ENCODE results near the gene INCENP.

INCENP gene

DNA sequence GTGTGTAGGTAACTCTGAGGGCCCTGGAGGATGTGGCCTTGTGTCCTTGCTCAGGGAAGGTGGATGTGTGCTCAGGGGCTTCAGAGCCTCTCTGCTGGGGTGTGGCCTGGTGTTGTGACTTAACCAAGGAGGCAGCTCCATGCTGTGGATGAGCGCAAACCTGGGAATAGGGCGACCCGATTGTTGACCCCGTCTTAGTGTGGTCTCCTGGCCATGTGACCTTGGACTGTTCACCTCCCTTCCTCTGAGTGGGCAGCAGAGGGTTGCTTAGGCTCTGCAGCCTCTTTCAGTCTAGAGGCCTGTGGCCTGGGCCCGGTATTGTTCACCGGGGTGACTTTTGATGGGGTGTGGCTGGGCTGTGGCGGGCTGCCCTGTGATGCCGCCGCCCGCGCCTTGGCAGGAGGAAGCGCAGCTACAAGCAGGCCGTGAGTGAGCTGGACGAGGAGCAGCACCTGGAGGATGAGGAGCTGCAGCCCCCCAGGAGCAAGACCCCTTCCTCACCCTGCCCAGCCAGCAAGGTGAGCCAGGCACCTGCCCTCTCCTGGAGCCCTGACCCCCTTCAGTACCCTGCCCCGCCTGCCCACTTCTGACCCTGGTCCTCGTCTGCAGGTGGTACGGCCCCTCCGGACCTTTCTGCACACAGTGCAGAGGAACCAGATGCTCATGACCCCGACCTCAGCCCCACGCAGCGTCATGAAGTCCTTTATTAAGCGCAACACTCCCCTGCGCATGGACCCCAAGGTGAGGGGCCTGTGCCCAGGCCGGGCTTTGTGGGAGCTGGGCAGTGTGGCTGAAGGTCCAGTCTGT lies 16.7 kb downstream of the INCENP start:
- in situ Hi-C loops (cut with MboI; ENCODE audit: low sequenced_read_pairs): no loop called here

DNA sequence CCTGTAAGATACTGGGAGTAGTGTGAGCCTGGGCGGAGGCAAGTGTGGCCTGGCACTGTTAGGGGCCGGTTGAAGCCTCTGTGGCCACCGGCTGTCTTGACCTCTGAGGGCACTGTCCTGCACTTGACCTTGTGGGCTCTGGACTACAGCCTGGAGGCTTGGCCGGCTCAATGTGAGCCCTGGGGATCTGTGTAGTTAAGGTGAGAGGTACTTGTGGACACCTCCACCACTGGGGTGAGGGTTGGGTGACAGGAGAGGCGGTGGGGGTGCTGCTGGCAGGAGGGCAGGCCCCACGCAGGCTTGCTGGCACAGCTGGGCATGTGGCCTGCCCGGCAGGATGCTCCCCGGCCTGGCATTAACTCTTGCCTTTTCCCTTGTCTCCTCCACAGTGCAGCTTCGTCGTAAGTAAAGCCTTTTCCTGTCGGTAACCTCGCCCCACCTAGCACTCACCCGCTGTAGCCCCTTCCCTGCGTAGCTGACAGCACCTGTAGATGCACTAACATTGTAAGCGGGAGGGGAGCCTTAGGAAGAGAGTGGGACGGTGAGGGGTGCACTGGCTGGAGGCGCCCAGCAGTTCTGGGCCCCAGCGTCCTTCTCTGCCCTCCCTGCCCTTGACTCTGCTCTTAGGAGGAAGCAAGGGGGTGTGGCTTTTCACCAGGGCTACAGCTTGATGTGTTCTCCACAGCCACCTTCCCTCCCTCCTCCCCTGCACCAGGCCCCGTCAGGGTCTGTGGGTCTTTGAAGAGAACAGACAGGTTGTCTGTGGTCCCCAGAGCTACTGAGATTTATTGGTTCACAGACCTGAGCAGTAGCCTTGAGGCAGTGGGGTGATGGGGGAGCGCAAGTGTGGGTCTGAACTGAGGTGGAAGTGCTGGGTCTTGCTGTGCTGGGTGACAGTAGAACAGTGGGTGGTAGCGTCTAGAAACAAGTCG lies 17.6 kb downstream of the INCENP start:
- in situ Hi-C loops (cut with MboI; ENCODE audit: low sequenced_read_pairs): no loop called here

DNA sequence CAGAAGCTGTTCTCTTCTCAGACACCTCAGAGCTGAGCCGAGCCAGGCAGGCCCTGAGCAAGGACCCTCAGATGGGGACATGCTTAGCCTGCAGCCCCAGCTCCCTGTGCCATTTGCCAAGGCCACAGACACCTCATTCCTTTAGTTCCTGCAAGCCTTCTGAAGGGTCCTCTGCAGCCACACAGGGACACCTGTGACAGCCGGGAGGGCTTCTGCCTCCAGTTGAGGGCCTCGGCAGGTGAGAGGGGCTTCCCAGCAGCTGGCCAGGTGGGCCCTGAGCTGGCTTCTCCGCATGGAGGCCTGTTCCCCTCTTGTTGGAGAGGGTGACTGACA lies 18.2 kb downstream of the INCENP start:
- in situ Hi-C loops (cut with MboI; ENCODE audit: low sequenced_read_pairs): no loop called here

DNA sequence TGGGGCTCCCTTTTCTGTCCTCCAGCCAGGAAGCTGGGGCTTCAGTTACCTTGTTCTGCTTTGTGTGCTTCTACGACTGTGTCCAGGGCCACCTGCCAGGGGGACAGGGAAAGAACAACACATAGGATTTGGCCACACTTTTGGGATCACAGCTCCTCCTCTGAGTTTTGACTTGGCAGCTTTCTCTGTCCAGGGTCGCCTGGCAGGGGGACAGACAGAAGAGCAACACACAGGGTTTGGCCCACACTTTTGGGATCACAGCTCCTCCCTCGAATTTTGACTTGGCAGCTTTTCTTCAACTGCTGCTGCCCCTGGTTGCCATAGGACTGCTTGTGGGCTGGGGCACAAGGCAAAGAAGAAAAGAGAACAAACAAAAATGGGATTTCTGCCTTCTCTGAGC lies 19.1 kb downstream of the INCENP start:
- in situ Hi-C loops (cut with MboI; ENCODE audit: low sequenced_read_pairs): no loop called here

DNA sequence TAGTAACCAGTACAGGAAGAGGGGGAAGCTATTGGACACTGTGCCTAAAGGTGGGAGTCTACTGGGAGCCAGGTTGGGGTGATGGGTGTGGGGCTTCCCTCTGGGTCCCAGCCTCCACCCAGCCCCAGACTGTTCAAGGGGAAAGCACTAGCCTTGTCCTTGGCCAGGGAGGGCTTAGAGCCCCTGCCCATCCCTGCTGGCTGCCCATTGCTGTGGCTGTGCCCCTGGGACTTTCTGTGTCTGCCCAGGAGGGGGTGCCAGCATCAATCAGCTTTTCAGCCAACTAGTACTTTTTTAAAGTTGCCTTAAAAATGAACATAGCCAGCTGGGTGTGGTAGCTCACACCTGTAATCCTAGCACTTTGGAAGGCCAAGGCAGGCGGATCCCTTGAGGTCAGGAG lies 19.9 kb downstream of the INCENP start:
- in situ Hi-C loops (cut with MboI; ENCODE audit: low sequenced_read_pairs): no loop called here

DNA sequence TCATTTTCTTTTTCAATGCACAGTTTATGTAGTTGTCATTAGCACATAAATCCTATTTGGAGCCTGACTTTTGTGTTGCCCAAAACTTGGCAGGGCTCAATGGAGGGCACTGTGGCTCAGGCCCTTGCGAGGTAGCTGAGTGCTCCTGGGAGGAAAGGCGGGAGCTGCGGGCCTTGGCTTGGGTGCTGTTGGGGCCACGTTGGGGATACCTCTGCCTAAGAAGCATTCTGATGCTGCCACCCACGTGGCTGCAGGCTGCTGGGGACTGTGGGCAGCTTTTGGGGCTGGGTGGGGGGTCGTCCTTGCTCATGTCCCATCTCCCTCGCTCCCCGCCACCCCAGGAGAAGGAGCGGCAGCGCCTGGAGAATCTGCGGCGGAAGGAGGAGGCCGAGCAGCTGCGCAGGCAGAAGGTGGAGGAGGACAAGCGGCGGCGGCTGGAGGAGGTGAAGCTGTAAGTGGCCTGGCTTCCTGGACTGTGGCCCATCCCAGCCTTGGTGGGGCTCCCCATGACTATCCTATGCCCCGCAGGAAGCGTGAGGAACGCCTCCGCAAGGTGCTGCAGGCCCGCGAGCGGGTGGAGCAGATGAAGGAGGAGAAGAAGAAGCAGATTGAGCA lies 20.9 kb downstream of the INCENP start:
- in situ Hi-C loops (cut with MboI; ENCODE audit: low sequenced_read_pairs): no loop called here

DNA sequence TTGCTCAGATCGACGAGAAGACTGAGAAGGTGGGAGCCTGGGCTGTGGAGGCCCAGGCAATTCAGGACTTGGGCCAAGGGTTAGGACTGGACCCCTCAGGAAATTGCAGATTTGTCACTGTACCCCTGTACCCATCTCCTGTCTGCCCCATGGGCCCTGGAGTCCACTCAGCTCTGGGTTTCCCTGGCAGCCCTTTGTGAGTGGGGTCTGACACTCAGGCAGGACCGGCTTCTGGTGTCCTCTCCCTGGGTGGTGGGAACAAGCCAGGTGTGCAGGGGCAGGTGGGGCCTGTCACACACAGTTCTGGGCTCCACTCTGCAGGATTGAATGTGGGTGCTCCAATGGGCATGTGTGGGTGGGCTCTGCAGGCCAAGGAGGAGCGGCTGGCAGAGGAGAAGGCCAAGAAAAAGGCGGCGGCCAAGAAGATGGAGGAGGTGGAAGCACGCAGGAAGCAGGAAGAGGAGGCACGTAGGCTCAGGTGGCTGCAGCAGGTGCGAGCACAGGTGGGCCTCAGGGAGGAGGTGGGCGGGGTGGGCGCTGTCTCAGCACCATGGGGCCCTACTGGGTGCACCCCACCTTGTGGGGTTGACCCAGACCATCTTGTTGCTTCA lies 21.6 kb downstream of the INCENP start:
- in situ Hi-C loops (cut with MboI; ENCODE audit: low sequenced_read_pairs): no loop called here

DNA sequence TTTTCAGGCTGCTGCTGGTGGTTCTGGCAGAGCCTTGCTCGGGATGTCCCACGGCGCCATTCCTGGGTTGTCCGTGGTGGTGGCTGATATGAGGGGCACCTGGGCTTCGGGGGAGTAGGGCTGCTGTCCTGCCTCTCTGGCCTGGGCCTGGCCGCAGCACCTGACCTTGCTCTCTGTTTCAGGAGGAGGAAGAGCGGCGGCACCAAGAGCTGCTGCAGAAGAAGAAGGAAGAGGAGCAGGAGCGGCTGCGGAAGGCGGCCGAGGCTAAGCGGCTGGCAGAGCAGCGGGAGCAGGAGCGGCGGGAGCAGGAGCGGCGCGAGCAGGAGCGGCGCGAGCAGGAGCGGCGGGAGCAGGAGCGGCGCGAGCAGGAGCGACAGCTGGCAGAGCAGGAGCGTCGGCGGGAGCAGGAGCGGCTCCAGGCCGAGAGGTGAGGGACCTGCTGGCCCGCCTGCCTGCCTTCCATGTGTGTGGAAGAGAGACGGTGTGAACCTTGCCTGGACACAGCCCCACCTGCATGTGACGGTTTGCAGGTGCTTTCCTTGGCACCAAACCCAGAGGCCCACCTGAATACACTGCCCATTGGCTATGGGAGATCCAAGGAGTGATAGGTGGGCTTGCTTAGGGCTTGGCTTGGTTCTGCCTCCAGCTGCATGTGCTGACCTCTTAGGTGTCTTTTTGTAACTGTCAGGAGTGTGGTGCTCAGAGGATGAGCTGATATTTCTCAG lies 22.8 kb downstream of the INCENP start:
- in situ Hi-C loops (cut with MboI; ENCODE audit: low sequenced_read_pairs): no loop called here

DNA sequence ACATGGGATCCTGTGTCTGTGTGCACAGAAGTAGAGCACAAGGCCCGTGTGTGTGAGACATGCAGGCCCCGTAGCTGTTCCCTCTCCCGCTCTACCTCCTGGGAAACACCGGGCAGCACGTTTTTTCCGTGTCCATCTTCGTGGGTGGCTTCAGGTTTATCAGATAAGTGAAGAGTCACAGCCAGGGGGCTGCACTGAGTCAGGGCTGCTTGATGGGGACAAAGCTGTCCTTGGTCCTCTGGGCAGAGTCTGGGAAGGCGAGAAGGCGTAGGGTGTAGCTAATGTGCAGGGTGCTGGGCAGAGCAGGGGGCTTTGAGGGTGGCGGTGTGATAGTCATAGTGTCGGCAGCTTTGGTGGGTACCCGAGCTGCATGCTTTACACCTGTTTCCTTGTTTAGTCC lies 23.7 kb downstream of the INCENP start:
- in situ Hi-C loops (cut with MboI; ENCODE audit: low sequenced_read_pairs): no loop called here

DNA sequence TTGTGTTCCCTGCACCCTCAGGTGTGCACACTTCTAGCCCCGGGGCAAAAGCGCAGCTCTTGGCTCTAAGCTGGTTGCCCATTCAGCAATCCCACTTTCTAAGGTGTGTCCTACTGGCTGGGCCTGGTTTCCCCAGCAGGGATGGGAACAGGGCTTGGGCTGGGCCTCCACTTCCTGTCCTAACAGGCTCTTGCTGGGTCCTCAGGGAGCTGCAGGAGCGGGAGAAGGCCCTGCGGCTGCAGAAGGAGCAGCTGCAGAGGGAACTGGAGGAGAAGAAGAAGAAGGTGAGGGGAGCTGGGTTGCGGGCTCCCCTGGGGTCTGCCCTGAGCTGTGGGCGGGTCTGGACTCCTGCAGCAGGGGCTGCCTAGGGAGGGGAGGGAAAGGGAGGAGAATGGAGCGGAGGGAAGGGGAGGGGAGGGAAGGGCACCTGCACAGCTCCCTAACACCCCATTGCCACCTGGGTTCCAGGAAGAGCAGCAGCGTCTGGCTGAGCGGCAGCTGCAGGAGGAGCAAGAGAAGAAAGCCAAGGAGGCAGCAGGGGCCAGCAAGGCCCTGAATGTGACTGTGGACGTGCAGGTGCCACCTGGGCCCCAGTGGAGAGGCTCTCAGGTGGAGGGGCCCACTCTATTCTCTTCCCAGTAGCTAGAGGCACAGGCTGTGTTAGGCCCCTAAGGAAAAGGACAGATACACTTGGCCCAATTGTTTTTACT lies 24.6 kb downstream of the INCENP start:
- in situ Hi-C loops (cut with MboI; ENCODE audit: low sequenced_read_pairs): no loop called here

DNA sequence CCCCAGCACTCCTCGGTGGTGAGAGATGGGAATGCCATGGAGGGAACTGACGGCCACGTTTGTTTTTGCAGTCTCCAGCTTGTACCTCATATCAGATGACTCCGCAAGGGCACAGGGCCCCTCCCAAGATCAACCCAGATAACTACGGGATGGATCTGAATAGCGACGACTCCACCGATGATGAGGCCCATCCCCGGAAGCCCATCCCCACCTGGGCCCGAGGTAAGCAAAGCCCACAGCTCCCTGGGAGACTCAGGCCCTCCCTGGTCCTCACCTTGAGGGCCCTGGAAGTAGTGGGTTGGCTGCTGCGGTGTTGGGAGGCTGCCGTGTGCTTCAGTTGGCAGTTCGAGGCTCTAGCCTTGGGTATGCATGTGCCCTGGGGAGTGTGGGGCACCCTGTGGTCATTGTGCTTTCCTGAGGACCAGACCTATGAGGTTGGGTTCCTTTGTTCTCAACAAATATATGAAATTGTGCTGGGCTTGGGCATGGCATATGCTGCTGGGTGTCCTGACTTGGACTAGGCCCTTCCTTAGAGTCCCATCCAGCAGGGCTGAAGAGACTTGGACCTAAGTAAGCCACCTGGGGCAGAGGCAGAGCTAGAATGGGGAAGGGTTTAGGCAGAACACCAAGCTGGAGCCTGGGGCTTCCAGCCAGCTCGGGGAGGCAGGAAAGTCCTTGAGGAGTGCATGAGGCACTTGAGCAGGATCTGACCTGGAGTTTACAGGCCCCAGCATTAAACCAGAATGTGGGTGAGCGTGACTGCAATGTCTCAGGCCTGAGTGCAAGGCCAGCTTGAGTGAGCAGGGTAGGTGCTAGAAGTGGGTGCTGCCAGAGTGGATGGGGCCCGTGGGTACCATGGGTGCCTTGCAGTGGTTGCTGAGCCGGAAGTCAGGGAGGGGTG lies 26.4 kb downstream of the INCENP start:
- in situ Hi-C loops (cut with MboI; ENCODE audit: low sequenced_read_pairs): no loop called here

DNA sequence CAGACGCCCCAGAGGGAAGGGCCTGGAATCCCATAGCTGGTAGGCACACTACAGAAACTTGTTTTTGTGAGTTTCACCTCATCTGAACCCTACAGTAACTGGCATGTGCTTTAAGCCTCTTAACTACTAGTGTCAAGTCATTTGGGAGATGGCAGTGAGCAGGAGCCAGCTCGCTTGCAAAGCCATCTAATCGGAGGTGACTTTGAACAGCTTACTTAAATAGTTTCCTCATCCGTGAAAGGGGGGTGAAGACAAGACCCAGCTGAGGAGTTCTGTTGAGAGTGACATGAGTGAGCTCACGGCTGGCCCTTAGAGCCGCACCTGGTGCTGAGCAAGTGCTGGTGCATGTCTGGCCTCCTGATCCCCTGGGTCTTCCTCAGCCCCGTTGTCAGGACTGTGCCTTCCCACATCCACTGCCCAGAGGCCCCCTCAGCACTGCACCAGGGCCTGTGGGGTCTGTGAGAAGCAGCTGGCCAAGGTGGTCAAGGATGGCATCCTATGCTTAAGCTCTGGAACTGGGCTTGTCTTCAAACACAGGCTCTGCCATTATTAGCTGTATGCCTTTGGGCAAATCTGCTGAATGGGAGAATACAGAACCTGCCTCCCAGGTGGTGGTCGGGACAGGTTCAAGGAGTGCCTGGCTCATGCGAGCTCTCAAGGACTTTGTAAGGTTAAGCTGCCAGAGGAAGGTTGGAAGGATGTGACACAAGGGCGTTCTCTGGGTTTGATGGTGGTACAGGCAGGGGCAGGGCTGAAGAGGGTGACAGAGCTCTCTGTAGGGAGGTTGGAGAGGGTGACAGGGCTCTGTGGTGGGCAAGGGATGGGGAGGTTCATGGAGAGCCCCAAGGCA lies 27.3 kb downstream of the INCENP start:
- in situ Hi-C loops (cut with MboI; ENCODE audit: low sequenced_read_pairs): no loop called here

DNA sequence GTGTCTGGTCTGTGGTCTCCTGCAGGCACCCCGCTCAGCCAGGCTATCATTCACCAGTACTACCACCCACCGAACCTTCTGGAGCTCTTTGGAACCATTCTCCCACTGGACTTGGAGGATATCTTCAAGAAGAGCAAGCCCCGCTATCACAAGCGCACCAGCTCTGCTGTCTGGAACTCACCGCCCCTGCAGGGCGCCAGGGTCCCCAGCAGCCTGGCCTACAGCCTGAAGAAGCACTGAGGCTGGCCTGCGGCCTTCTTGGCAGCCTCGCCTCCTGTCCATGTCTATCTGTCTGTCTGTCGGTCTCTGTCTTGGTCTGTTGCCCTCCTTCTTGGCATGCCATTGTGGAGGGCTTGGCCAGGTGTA lies 27.9 kb downstream of the INCENP start:
- in situ Hi-C loops (cut with MboI; ENCODE audit: low sequenced_read_pairs): no loop called here

DNA sequence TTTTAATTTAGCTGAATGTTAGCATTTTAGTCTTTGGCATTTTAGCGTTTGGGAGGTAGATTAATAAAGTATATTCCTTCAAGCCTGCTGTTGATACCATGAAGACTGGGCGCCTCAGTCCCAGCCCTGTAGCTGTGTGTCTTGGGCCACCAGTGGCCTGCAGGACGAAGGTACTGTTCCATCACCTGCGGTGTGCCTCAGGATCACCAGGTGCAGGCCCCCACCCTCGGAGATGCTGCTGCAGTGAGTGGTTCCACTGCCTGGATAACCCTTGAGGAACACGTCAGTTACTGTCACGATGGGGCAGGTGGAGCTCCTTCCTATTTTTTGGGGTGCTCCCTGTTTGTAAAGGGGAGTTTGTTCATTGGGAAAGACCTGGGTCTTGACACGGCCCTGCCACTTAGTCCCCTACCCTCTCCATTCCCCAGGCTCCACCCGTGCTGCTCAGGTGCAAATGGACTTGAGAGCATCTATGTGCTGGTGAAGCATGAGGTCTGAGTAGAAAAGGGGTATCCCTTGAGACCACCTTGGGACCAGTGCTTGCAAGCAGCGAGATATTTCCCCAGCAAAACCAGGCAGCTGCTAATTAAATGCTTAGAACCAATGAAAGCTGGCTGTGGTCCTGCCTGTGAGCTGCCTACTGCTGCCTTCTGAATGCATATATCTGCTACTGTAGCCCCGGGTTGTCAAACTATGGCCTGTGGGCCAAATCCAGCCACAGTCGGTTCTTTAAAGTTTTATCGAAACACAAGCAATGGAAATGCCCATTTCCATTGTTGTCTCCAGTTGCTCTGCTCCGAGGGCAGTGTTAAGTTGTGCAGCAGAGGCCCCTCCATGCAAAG lies 28.7 kb downstream of the INCENP start:
- in situ Hi-C loops (cut with MboI; ENCODE audit: low sequenced_read_pairs): no loop called here

DNA sequence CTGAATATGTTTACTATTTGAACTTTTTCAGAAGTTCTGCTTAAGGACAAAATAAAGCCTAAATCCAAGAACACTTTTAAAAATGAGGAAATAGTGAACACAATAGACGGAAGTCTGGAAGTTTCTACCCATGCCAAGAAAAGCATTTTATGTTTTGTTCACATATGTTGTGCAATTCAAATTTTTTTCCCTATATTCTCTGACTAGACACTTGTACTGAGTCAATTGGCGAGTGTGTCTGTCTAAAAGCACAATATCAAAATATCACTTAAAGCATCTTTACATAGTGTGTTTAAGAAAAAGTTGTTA lies 29.2 kb downstream of the INCENP start:
- in situ Hi-C loops (cut with MboI; ENCODE audit: low sequenced_read_pairs): no loop called here

DNA sequence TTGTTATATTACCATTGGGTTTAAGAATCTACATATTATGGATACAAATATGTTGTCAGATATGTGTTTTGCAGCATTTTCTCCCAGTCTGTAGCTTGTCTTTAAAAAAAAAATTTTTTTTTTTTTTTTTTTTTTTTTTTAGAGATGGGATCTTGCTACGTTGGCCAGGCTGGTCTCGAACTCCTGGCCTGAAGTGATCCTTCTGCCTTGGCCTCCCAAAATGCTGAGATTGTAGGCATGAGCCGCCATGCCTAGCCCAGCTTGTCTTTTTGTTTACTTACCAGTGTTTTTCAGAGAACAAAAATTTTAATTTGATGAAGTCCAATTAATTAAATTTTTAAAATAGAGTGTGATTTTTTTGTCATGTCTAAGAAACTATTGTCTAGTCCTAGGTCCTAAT lies 29.8 kb downstream of the INCENP start:
- in situ Hi-C loops (cut with MboI; ENCODE audit: low sequenced_read_pairs): no loop called here

DNA sequence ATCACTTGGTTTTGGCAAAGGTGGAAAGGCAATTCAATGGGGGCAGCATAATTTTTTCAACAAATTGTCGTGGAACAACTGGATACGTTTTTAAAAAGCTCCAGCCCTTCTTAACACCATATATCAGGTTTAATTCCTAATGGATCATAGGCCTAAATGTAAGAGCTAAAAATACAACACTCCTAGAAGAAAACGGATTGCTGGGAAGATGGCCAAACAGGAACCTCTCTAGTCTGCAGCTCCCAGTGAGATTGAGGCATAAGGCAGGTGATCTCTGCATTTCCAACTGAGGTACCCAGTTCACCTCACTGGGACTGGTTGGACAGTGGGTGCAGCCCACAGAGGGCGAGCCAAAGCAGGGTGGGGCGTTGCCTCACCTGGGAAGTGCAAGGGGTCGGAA lies 33.8 kb downstream of the INCENP start:
- in situ Hi-C loops (cut with MboI; ENCODE audit: low sequenced_read_pairs): no loop called here

DNA sequence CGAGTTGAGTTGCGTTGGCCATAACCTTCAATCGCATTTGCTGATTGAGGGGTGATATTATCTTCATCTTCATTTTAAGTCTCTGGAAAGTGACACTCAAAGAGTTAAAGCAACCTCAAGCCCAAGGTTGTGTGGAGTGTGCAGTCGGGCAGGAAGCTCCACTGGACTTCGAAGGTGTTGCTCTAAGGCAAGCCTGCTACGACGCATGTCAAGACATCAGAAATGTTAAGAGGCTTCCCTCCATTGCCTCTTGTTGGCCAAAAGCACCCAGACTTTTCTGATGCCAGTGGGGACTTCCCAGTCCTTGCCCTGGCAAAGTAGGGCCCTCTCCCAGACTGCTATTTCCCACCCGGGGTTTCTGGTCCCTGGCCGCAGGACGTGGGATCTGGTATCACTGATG lies 42.6 kb downstream of the INCENP start:
- in situ Hi-C loops (cut with MboI; ENCODE audit: low sequenced_read_pairs): no loop called here

All from HL-60/S4 treated with phorbol 12-myristate 13-acetate at 8.2 ng/mL for 4 days and 3 days (cell line).